PFSK-1 (cell line): Measurements from ENCODE around the gene ANKRD13D.

Experiments
- FOXP2 ChIP-seq: optimal IDR thresholded peaks from 2 replicates; pipeline ENCODE3; 2011; ENCODE audit warnings: borderline replicate concordance, control low read depth, inconsistent platforms; ENCODE audit not compliant: insufficient read depth; ENCODE audit errors: extremely low read length, extremely low read depth
- POLR2AphosphoS5 ChIP-seq: IDR thresholded peaks from 2 replicates; pipeline ENCODE4 v1.6.1; 2012; ENCODE audit warnings: low read depth, mild to moderate bottlenecking, control low read depth, low read length, moderate library complexity
- SIN3A ChIP-seq: IDR thresholded peaks from 2 replicates; pipeline ENCODE4 v1.6.1; 2012; ENCODE audit warnings: mild to moderate bottlenecking, low read length, moderate library complexity, borderline replicate concordance; ENCODE audit not compliant: insufficient read depth
- TAF1 ChIP-seq: IDR thresholded peaks from 2 replicates; pipeline ENCODE4 v1.6.1; 2012; ENCODE audit warnings: low read length, control low read depth, borderline replicate concordance; ENCODE audit not compliant: insufficient read depth
- TF ChIP-seq, protein P1 (sequence below), 2 experiments: IDR thresholded peaks; 2 replicates each; pipeline versions ENCODE4 v1.6.1 to v1.8.0; 2011 to 2012; ENCODE audit warnings: low read depth in 2 of 2, low read length in 2 of 2, control low read depth in 1 of 2, inconsistent platforms in 1 of 2, mild to moderate bottlenecking in 1 of 2, moderate library complexity in 1 of 2; ENCODE audit not compliant: insufficient read depth in 1 of 2

GRCh38 chr11:67351275-67352005 is 62.3 kb downstream of the ANKRD13D start:
- TF ChIP-seq TAF1 (no peak), SIN3A (no peak), POLR2AphosphoS5 (no peak), FOXP2 (no peak)
- TF ChIP-seq, protein P1, sequence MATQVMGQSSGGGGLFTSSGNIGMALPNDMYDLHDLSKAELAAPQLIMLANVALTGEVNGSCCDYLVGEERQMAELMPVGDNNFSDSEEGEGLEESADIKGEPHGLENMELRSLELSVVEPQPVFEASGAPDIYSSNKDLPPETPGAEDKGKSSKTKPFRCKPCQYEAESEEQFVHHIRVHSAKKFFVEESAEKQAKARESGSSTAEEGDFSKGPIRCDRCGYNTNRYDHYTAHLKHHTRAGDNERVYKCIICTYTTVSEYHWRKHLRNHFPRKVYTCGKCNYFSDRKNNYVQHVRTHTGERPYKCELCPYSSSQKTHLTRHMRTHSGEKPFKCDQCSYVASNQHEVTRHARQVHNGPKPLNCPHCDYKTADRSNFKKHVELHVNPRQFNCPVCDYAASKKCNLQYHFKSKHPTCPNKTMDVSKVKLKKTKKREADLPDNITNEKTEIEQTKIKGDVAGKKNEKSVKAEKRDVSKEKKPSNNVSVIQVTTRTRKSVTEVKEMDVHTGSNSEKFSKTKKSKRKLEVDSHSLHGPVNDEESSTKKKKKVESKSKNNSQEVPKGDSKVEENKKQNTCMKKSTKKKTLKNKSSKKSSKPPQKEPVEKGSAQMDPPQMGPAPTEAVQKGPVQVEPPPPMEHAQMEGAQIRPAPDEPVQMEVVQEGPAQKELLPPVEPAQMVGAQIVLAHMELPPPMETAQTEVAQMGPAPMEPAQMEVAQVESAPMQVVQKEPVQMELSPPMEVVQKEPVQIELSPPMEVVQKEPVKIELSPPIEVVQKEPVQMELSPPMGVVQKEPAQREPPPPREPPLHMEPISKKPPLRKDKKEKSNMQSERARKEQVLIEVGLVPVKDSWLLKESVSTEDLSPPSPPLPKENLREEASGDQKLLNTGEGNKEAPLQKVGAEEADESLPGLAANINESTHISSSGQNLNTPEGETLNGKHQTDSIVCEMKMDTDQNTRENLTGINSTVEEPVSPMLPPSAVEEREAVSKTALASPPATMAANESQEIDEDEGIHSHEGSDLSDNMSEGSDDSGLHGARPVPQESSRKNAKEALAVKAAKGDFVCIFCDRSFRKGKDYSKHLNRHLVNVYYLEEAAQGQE (IDR thresholded peaks at IDR 0.05; ENCODE audit: insufficient read depth in 1 of 2, low read depth in 2 of 2, low read length in 2 of 2) = no peak
